Skeletal muscle satellite cell (primary cell): ENCODE measurements around the gene NNAT.

Source experiments
- H3K27me3 ChIP-seq: 2 replicates; pipeline ENCODE4 v1.7.0; 2013; ENCODE audit warnings: low read length; ENCODE audit not compliant: control insufficient read depth, insufficient read depth
- H3K36me3 ChIP-seq: 2 replicates; pipeline ENCODE4 v1.7.0; 2013; ENCODE audit warnings: mild to moderate bottlenecking, control low read depth, low read length; ENCODE audit not compliant: insufficient read depth
- H3K4me1 ChIP-seq: 2 replicates; pipeline ENCODE4 v1.7.0; 2013; ENCODE audit warnings: low read length; ENCODE audit not compliant: control insufficient read depth, insufficient read depth
- H3K4me2 ChIP-seq: 2 replicates; pipeline ENCODE4 v1.7.0; 2013; ENCODE audit warnings: mild to moderate bottlenecking, low read length
- H3K4me3 ChIP-seq: 2 replicates; pipeline ENCODE4 v1.7.0; 2013; ENCODE audit warnings: low read length
- H3K9ac ChIP-seq: 2 replicates; pipeline ENCODE4 v1.7.0; 2013; ENCODE audit warnings: mild to moderate bottlenecking, low read depth, low read length, moderate library complexity
- H3K9me3 ChIP-seq: replicated peaks from 2 replicates; pipeline ENCODE4 v1.7.0; 2013; ENCODE audit warnings: mild to moderate bottlenecking, control low read depth, low read length

NNAT gene

GRCh38 chr20:37564388-37565133 is 43.5 kb downstream of the NNAT start:
- H3K4me3 ChIP-seq = peak overlapping the region; percentile 40
- H3K4me2 ChIP-seq = peak overlapping the region; percentile 55
- H3K27me3 ChIP-seq = peaks cover 38% of the 10 kb centered on the region
- peaks cover 18% of the 10 kb centered on the region for H3K4me1 ChIP-seq
- H3K9me3 ChIP-seq = no peaks in the 10 kb centered on the region
- no peak overlapping the region for H3K9ac ChIP-seq
- no peaks in the 10 kb centered on the region for H3K36me3 ChIP-seq

- H3K4me1 ChIP-seq = peaks cover 18% of the 10 kb centered on the region
- H3K9ac ChIP-seq = no peak overlapping the region
These were observed 44.2 kb downstream of the NNAT start for GRCh38 chr20:37565134-37565811.

GRCh38 chr20:37566590-37567330 is 45.7 kb downstream of the NNAT start:
- Histone ChIP-seq H3K4me1 (peaks cover 18% of the 10 kb centered on the region), H3K27me3 (peaks cover 53% of the 10 kb centered on the region), H3K4me2 (no peak overlapping the region), H3K4me3 (no peak overlapping the region), H3K9me3 (no peaks in the 10 kb centered on the region), H3K9ac (no peak overlapping the region), H3K36me3 (no peaks in the 10 kb centered on the region)

More at GRCh38 chr20:37565134-37565811, 44.2 kb downstream of the NNAT start:
- Histone ChIP-seq H3K36me3 (no peaks in the 10 kb centered on the region), H3K27me3 (peaks cover 43% of the 10 kb centered on the region), H3K4me2 (peak overlapping the region; percentile 20), H3K9me3 (no peaks in the 10 kb centered on the region), H3K4me3 (no peak overlapping the region)

GRCh38 chr20:37567331-37567665 is 46.2 kb downstream of the NNAT start:
- H3K9ac ChIP-seq = no peak overlapping the region
- no peaks in the 10 kb centered on the region for H3K36me3 ChIP-seq
- H3K9me3 ChIP-seq = no peaks in the 10 kb centered on the region
- no peak overlapping the region for H3K4me3 ChIP-seq
- peaks cover 51% of the 10 kb centered on the region for H3K27me3 ChIP-seq
- no peak overlapping the region for H3K4me2 ChIP-seq
- H3K4me1 ChIP-seq = peaks cover 18% of the 10 kb centered on the region

- Histone ChIP-seq H3K4me1 (peaks cover 18% of the 10 kb centered on the region), H3K4me2 (no peak overlapping the region), H3K27me3 (peaks cover 47% of the 10 kb centered on the region), H3K4me3 (no peak overlapping the region), H3K9ac (no peak overlapping the region), H3K36me3 (no peaks in the 10 kb centered on the region), H3K9me3 (no peaks in the 10 kb centered on the region)
These were observed 46.9 kb downstream of the NNAT start for GRCh38 chr20:37567671-37568588.

GRCh38 chr20:37570419-37570818 is 49.4 kb downstream of the NNAT start:
- H3K36me3 ChIP-seq = no peaks in the 10 kb centered on the region
- H3K27me3 ChIP-seq = peaks cover 46% of the 10 kb centered on the region

GRCh38 chr20:37571033-37571432 is 50.0 kb downstream of the NNAT start:
- H3K4me2 ChIP-seq = no peak overlapping the region
- H3K4me1 ChIP-seq = peaks cover 3% of the 10 kb centered on the region
- H3K27me3 ChIP-seq = peaks cover 46% of the 10 kb centered on the region
- no peak overlapping the region for H3K9ac ChIP-seq
- H3K9me3 ChIP-seq = no peaks in the 10 kb centered on the region
- H3K36me3 ChIP-seq = no peaks in the 10 kb centered on the region
- no peak overlapping the region for H3K4me3 ChIP-seq

More at GRCh38 chr20:37570419-37570818, 49.4 kb downstream of the NNAT start:
- Histone ChIP-seq H3K9me3 (no peaks in the 10 kb centered on the region), H3K4me3 (no peak overlapping the region), H3K4me2 (no peak overlapping the region), H3K4me1 (peaks cover 6% of the 10 kb centered on the region), H3K9ac (no peak overlapping the region)
